GM19397 (cell line): ENCODE data around the gene RILPL1.
A peak's percentile ranks its signal among the peaks of the same experiment; 100 is the strongest.
"Not testable (repeated sequence)": the region's sequence is repeated elsewhere in the genome, so short reads cannot be mapped to it uniquely, and the experiment has no call there.

Experiments used
- ATAC-seq: cut with Tn5 transposase; IDR thresholded peaks from one replicate; pipeline ENCODE4 v1.9.1; 2021; ENCODE audit warnings: mild to moderate bottlenecking, moderate library complexity; ENCODE audit not compliant: unreplicated experiment

Gene RILPL1

GRCh38 chr12:123433615-123434014, 99.9 kb downstream of the RILPL1 start:
- ATAC-seq = no peak

- not testable (repeated sequence) for ATAC-seq
Observed at GRCh38 chr12:123431951-123432817, 101.3 kb downstream of the RILPL1 start.

GRCh38 chr12:123429101-123429500, 104.4 kb downstream of the RILPL1 start:
- ATAC-seq = not testable (repeated sequence)

GRCh38 chr12:123428591-123428990, 104.9 kb downstream of the RILPL1 start:
- ATAC-seq = no peak

- peak; percentile 89 for ATAC-seq
Observed at GRCh38 chr12:123427036-123427769, 106.3 kb downstream of the RILPL1 start.

- no peak for ATAC-seq
Observed at GRCh38 chr12:123421314-123421713, 112.2 kb downstream of the RILPL1 start.
